OCI-LY7 (cell line): ENCODE results near the gene CCNG1.

Experiments
- CTCF ChIP-seq: fragments of 200-600 bp; sonication (generic); conservative IDR thresholded peaks from 2 replicates; pipeline ENCODE4 v1.5.1; 2014; ENCODE audit warnings: mild to moderate bottlenecking, antibody characterized with exemption, low read length, moderate library complexity, mixed read lengths
- EZH2phosphoT487 ChIP-seq: fragments of 200-600 bp; sonication (generic); IDR thresholded peaks from 2 replicates; pipeline ENCODE4 v1.6.1; 2018; ENCODE audit warnings: low read depth, borderline replicate concordance, mild to moderate bottlenecking, mixed run types, antibody characterized with exemption, low read length, moderate library complexity, mixed read lengths

- TF ChIP-seq EZH2phosphoT487 (no peak), CTCF (peak; percentile 61)
These were observed 22.6 kb downstream of the CCNG1 start, which contains the start of gene NUDCD2 for GRCh38 chr5:163459819-163460561.
